Stimulated activated CD8-positive, alpha-beta memory T cell treated with anti-CD3 and anti-CD28 coated beads, Interleukin-15, amount 100 ng/mL, for 24 hours (primary cell): ENCODE measurements around the gene TRAF7.

Experiments
- DNase-seq: peaks from one replicate; pipeline ENCODE4 v3.0.0-alpha.2; 2020; ENCODE audit warnings: low read depth

The TRAF7 gene

GRCh38 chr16:2181952-2182351 lies 26.4 kb downstream of the TRAF7 start:
- no peak for DNase-seq

DNA sequence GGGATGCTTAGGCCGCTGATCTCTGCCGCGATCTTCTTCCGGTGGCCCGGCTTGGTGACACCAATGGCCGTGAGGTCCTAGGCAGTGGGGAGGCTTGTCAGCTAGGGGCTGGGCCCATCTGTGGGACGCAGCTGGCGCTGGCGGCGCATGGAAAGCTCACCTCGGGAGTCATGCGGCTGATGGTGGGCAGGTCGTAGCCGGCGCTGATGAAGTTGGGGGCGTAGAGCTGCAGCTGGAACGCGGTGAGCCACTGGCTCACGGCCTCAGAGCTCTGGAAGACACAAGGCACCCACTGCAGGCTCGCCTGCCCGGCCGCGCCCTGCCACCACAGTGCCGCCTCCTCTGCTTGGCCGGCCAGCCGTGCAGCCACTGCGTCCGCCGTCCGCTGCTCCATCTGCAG lies 28.1 kb downstream of the TRAF7 start:
- no peak for DNase-seq

GRCh38 chr16:2184346-2184745 lies 28.8 kb downstream of the TRAF7 start:
- no peak for DNase-seq

DNA sequence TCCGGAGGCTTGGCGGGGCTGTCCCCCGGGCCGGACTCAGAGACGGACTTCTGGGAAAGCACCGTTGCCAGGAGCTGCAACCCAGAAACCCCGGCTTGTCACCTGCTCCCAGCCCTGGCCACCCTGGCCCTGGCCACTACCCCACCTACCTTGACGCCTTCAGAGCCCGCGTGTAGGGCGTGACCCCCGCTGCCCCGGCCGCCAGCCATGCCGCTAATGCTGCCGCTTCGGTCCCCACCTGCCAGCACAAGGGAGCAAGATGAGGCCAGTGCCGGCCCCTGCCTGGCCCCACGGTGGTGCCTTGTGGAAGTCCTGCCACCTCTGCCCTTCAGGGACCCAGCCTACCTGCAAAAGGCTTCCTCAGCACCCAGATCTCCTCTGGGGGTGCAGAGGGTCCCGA lies 29.4 kb downstream of the TRAF7 start:
- DNase-seq, result no peak

- no peak for DNase-seq
Measured at GRCh38 chr16:2186064-2186463, 30.5 kb downstream of the TRAF7 start.

GRCh38 chr16:2186505-2186904 lies 30.9 kb downstream of the TRAF7 start:
- DNase-seq, result no peak

- DNase-seq, result no peak
Measured at GRCh38 chr16:2187212-2187611, 31.6 kb downstream of the TRAF7 start.

DNA sequence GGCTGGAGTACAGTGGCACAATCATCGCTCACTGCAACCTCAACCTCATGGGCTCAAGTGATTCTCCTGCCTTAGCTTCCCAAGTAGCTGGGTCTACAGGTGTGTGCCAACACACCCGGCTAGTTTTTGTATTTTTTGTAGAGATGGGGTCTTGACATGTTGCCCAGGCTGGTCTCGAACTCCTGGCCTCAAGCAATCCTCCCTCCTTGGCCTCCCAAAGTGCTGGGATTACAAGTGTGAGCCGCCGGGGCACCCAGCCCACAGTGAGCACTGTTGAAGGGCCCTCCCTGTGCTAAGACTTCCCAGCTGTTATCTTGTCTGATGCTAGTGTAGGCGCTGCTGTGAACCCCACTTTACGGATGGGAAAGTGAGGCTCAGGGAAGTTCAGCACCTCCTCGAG lies 32.8 kb downstream of the TRAF7 start:
- DNase-seq, result no peak

GRCh38 chr16:2189252-2189893 lies 33.8 kb downstream of the TRAF7 start:
- no peak for DNase-seq

DNA sequence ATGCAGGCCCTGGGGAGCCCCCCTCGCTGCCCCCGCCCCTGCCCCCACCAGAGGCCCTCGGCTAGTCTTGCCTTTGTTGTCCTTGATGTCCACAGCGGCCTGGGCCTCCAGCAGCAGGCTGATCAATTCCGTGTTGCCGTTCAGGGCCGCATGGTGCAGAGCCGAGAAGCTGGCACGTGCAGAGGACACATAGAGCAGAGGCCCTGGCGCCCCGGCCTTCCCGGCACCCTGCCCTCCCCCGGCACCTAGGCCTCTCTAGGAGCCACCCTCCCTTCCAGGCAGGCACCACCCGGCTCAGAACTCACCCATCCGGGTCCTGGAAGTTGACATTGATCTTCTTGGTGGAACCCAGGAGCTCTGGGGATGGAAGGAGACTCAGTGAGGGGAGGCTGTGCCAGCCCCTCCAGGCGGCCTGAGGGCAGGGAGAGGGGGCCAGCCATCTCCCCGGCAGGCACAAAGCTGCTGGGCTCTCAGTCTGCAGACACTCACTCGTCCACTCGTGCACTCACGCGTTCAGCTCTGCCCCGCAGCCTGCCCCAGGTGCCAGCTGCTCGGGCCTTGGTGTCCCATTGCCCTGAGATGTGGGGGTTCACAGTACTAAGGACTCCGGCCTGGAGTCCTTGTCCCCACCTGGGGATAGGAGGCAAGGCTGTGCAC lies 34.5 kb downstream of the TRAF7 start:
- no peak for DNase-seq

- no peak for DNase-seq
Measured at GRCh38 chr16:2190659-2191445, 35.3 kb downstream of the TRAF7 start.

DNA sequence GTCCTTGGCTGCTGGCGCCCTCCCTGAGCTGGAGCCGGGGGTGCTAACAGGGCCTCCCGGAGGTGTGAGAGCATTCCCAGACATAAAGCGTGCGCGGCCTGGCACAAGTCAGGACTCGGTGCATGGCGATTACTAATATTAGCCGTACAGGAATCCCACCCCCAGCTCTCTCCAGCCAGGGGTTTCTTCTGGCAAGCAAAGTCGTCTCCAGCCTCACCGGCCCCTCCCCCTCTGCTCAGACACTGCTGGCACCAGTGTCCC lies 35.8 kb downstream of the TRAF7 start:
- DNase-seq, result no peak

DNA sequence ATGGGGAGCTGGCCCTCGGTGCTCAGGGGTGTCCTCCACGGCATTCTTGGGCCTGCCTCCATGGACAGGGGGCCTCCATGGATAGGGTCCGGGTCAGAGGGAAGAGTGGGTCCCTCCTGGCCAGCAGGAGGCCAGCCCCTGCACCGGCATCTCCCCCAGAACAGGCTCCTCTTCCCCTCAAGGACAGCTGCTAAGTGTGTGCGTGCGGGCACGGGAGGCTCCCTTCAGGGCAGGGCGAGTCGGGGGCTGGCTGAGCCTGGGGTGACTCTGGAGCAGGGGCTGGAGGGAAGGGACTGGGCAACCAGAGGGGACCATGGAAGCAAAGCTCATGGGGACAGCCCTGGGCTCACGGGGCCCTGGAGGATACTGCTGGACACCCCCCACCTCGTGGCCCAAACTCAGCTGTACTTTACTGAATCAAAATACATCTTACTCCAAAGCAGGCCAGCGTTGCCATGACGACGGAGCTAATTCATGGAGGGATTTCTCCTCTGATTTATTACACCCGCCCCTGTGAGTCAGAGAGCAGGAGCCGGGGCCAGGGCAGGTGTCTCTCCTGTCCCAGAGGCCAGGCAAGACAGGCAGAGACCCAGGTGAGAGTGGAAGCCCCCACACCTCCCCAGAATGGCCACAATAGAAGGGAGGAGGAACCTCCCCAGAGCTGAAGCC lies 38.7 kb downstream of the TRAF7 start:
- no peak for DNase-seq

GRCh38 chr16:2194852-2195321 lies 39.3 kb downstream of the TRAF7 start:
- DNase-seq, result no peak

- DNase-seq, result no peak
Measured at GRCh38 chr16:2195322-2196161, 40.0 kb downstream of the TRAF7 start.

DNA sequence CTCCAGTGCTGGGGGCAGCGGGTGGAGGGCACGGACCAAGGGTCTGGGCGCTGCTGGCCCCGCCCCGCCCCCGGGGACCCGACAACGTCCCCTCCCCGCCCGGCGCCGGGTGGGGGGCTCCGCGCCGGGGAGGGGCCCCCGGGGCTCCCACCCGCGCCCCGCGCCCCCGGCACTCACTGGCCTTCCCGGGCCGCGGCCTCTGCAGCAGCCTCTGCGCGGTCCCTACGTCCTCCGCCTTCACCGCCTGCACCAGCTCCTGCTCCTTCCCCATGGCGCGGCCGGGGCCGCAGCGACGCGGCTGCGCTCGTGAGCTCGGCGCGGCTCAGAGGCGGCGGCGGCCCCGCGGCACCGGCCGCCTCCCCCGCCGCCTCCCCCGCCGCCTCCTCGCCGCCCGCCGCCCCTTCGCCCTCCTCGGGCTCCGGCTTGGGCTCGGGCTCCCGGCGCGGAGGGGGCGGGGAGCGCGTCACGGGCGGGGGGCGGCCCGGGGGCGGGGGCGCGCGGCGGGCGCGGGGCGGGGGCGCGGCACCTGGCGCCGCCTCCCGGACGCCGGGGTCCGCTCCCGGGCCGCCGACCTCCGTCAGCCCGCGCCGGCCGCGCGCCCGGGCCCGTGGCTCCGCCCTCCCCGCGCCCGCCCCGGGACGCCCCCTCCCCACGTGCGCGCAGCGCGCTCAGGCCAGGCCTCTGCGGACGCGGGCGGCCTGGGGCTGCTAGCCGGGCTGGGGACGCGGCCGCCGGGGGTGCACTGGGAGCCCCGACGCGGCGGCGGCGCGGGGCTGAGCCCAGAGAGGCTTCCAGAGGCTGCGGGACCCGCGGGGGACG lies 40.8 kb downstream of the TRAF7 start, which contains the start of gene CASKIN1:
CASKIN1 (minus strand) TSS at position 444 of the 819 bp plus-strand sequence; CDS start at position 271, 173 bp downstream.
- DNase-seq, result no peak

- no peak for DNase-seq
Measured at GRCh38 chr16:2196981-2197511, 41.5 kb downstream of the TRAF7 start.

DNA sequence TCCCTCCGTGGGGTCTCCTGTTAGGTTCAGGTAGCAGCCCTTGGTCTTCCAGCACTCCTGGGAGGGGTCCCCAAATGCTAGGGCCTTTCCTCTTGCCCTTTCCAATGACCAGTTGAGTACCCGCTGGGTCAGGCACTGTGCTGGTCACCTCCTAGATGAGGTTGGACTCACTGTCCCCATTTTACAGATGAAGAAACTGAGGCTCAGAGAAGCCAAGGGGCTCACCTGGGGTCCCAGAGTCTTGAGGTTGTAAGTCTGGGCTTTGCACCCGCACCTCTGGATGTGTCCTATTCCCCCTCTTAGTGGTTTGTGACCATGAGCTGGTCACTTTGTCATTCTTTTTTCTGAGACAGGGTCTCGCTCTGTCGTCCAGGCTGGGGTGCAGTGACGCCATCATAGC lies 42.2 kb downstream of the TRAF7 start:
- DNase-seq, result no peak

DNA sequence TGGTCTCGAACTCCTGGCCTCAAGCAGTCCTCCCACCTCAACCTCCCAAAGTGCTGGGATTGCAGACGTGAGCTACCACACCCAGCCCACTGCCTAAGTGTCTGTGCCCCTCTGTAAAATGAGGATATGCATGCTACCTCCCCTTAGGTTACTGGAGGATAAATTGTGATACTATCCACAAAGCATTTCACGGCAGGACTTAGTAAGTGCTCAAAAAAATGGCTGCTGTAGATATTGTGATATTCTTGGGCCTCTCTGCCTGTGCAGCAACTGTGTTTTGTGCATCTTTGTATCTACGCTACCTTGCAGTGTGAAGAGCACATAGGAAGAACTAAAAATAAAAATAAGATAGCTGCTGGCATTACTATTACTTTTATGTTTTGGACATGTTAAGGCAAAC lies 42.7 kb downstream of the TRAF7 start:
- no peak for DNase-seq

DNA sequence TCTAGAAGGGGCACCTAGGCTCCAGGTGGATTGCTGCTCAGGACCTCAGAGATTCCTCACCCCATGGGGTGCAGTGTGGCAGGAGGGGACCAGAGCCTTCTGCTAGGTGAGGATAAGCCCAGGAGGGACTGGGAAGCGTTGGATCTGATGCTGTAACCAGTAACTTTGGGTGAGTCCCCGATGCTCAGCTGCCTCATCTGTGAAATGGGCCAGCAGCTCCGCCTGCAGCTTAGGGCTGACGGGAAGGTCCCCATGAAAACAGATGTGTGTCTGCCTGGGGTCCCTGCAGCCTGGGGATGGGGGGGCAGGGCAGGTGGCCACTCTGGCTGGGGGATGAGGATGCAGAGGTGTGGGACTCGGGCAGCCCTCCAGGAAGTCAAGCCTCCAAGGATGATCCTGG lies 43.5 kb downstream of the TRAF7 start:
- DNase-seq, result no peak
